DND-41 (cell line): Measurements from ENCODE around the gene SMC1B.

Source experiments
- CTCF ChIP-seq: IDR thresholded peaks from 2 replicates; pipeline ENCODE4 v1.5.1; 2012; ENCODE audit warnings: borderline replicate concordance, low read length, moderate library complexity, mild to moderate bottlenecking; ENCODE audit not compliant: poor library complexity, severe bottlenecking; ENCODE audit errors: extremely low read depth
- EZH2 ChIP-seq: IDR thresholded peaks from 3 replicates; pipeline ENCODE4 v1.6.1; 2012; ENCODE audit warnings: borderline replicate concordance, low read depth, mild to moderate bottlenecking, moderate library complexity, low read length, inconsistent platforms; ENCODE audit not compliant: severe bottlenecking

GRCh38 chr22:45353786-45354185 is 59.6 kb downstream of the SMC1B start:
- no peak for TF ChIP-seq EZH2
- no peak for TF ChIP-seq CTCF
